A549 (cell line): ENCODE results near the gene TACC2.

ENCODE experiments used
- CTCF ChIP-seq: fragments of >200 bp; sonication (Bioruptor Twin); formaldehyde crosslinking; IDR thresholded peaks from 3 replicates; pipeline ENCODE4 v1.5.1; 2016
- RNF2 ChIP-seq: fragments of 200-600 bp; sonication (generic); IDR thresholded peaks from 2 replicates; pipeline ENCODE4 v1.6.1; 2016; ENCODE audit warnings: low read depth, mild to moderate bottlenecking, antibody characterized with exemption, moderate library complexity, borderline replicate concordance

- TF ChIP-seq CTCF (no peak), RNF2 (no peak)
Observed at GRCh38 chr10:122083478-122084025, 94.6 kb downstream of the TACC2 start.
